Activated CD8-positive, alpha-beta memory T cell treated with anti-CD3 and anti-CD28 coated beads for 4 hours (primary cell): ENCODE data around the gene RNF207.

Experiments used
- DNase-seq, 2 donors: peaks; one replicate each; pipeline ENCODE4 v3.0.0-alpha.2; 2020; ENCODE audit warnings: low read depth in 2 of 2

The RNF207 gene

GRCh38 chr1:6234502-6235295 is 28.8 kb downstream of the RNF207 start:
- DNase-seq: no peak

DNA sequence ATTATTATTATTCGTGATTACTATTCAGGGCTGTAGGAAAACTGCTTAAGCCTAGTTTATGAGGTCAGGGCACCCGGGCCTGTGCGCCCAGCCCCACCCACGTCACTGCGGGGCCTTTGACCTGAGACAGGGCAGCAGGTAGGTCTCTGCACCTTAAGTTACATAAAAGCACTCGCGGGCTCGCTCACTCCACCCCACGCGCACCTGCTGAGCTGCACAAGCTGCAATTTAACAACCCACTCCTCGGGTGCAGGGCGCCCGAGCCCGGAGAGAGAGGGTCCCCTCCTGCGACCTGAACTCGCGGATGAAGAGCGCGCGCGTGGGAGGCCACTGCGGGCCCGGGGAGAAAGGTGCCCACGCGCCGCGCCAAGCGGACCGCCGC is 29.4 kb downstream of the RNF207 start:
- no peak for DNase-seq

GRCh38 chr1:6237093-6237492 is 31.2 kb downstream of the RNF207 start:
- no peak for DNase-seq

GRCh38 chr1:6239213-6239752 is 33.4 kb downstream of the RNF207 start:
- DNase-seq: no peak

GRCh38 chr1:6239950-6240768 is 34.2 kb downstream of the RNF207 start:
- DNase-seq: no peak

DNA sequence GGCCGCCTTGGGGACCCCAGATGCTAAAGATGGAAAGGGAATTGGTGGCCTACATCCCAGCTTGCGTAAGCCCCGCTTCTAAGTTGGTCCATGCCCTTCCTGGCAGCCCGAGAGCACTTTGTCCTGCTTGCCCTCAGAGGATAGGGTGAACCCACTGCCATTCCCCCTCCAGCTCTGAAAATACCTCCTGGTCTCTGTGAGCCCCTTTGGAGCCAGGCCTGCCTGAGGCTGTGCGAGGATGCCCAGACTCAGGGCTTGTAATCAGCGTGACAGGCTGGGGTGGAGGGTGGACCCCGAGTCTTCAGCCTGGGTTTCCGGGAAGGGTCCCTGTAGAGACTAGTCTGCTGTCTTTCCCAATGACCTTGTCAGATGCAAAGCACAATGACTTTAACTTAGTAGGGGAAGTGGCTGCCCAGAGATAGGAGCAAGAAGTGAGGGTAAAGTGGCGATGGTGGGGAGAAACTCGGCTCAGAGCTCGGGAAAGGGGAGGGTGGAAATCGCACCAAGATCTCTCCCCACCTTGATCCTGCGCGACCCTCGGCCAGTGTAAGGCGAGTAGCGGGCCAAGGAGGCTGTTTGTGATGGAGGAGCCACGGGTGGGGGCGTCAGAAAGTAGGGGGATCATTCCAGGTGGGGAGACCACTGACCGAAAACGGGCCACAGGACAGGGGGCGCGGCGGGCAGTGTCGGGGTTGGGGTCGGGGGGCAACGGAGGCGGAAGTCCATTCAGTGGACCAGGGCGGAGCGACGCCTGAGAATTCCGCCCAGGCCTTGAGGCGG is 35.4 kb downstream of the RNF207 start:
- DNase-seq: no peak

GRCh38 chr1:6241887-6242740 is 36.2 kb downstream of the RNF207 start:
- no peak for DNase-seq

- no peak for DNase-seq
Observed at GRCh38 chr1:6243053-6243834, 37.3 kb downstream of the RNF207 start.

DNA sequence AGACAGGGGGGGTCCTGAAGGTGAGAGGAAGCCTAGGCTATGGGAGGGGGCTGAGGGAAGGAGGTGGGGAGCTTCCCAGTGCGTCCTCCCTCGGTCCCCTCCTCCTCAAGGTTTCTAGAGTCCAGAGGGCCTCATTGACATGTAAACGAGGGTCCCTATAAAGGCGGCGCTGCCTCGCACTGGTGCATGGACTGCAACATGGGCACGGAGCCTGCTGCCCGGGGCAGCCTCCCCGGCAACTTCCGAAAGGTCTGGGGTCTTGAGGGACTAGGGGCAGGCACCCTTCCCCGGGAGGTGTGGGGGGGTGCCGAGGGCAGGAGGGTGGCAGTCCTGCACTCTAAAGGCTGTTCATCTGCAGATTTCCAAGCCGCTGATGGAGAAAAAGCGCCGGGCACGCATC is 38.1 kb downstream of the RNF207 start, which contains the start of gene HES3:
HES3 (plus strand) TSS at position 187 of the 400 bp plus-strand sequence; CDS start at position 374, 187 bp downstream.
- no peak for DNase-seq

- no peak for DNase-seq
Observed at GRCh38 chr1:6244401-6245049, 38.6 kb downstream of the RNF207 start.

- peak; percentile 44 to 53 for DNase-seq
Observed at GRCh38 chr1:6245086-6245868, 39.4 kb downstream of the RNF207 start.

DNA sequence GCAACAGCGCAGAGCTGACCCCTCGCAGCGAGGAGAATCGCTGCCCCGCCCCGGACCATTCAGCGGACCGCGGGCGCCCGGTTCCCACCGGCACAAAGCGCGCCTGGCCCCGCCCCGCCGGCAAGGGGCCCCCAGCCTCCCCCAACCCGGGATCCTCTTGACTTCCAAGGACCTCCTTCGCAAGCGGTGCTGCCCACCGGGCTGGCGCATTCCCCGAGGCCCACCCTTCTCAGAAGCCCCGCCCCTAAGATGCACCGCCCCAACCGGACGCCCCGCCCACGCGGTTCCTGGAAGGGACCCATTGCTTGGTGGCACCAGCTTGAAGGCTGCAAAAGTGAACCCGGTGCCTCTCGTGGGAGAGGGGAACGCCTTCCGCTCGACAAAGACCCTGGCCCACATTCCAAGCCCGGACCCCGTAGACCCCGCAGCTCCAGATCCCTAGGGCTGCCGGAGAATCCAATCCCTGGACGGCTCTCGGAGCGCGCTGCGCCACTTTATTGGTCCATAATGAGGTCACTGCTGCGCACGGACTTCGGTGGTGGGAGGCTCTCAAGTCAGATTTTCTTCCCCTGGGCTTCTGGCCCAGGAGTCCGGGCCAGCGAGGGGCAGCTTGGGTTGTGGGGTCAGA is 40.1 kb downstream of the RNF207 start:
- DNase-seq: no peak

- DNase-seq: peak; percentile 60 to 61
Observed at GRCh38 chr1:6246497-6247467, 40.9 kb downstream of the RNF207 start.

- no peak for DNase-seq
Observed at GRCh38 chr1:6247651-6248050, 41.7 kb downstream of the RNF207 start.

DNA sequence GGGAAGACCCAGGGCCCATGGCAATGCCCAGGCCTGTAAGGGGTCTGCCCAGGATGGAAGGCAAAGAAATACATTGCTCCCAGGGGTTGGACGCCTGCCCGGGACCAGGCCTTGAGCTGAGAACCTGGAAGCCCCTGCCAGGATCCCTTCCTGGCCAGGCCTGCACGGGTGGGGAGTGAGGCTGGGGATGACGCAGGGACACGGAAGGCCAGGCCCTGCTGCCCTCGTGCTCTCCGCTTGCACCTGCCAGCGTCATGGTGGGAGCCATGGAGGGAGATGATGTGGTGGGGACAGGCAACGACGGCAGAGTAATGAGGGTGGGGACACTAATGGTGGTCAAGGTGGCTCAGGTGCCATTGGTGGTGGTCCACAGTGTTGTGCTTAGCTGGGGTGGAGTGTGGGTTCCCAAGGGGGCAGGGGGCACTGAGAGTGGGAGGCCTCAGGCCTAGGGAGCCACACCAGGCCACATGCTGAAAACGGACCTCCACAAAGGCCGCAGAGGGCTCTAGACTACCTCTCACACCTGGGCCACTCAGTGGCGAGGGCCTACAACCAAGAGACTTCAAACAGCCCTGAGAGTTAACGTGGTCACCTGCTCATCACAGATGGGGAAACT is 42.4 kb downstream of the RNF207 start:
- no peak for DNase-seq

GRCh38 chr1:6248932-6249738 is 43.2 kb downstream of the RNF207 start:
- no peak for DNase-seq
